ENCODE data around the gene MNX1. TPM values are rescaled to one million over a fixed set of nuclear protein-coding genes. Genes with fewer than 3 reads are reported as not detected.

Gene MNX1
- total RNA-seq, 1 experiment from 2014 or later: 0.28 TPM

- CTCF ChIA-PET: no interaction called here
Observed at GRCh38 chr7:157019718-157020451, 9.4 kb upstream of the MNX1 start.

DNA sequence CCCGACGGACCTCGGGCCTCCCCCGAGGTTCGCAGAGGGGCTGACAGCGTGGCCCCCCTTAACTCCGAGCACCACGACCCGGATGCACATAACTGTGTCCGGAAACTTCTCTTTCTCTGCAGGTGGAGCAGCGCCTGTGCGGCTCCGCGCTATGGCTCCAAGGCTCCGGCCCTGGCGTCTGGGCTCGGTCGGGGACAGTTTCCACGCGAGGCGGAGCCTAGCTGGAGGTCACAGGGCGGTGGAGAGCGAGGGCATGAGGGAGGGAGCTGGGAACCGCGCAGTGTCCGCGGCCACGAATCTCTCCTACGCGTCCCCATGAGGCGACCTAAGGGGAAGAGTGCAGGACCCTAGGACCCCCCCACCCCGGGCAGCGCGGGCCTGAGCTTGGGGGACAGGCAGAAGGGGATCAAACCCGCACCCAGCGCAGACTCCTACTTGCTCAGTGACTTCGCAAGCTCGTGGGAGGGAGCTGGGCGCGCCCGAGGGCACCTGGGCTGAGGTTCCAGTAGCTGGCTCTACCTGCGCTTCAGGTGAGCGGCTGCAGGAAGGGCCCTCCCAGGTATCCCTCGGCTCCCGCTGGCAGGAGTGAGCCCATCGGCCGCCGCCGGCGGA lies 8.6 kb upstream of the MNX1 start:
- BruUV-seq (replicated peaks): no TSS peak
- peaks cover 45% of the 10 kb centered on the region for H3K27me3 ChIP-seq (ENCODE audit: insufficient read depth, low read depth)
- H3K4me1 ChIP-seq (replicated peaks; ENCODE audit: insufficient read depth): no peaks in the 10 kb centered on the region
- no peak overlapping the region for H3K27ac ChIP-seq
- H3K79me2 ChIP-seq (ENCODE audit: low read depth): no peaks in the 10 kb centered on the region
- no peaks in the 10 kb centered on the region for H3K9me2 ChIP-seq (ENCODE audit: insufficient read depth)
- TF ChIP-seq CTCF (conservative IDR thresholded peaks at IDR 0.05) (no peak), EZH2 (IDR thresholded peaks at IDR 0.05; ENCODE audit: low read depth) (no peak)
- ChIA-PET CTCF (no interaction called here), POLR2A (ENCODE audit: unreplicated experiment) (no interaction called here)
- intact Hi-C loops (cut with micrococcal nuclease; ENCODE audit: unreplicated experiment): loop anchor here (10.0 kb wide), 1 partner anchor 116 kb away; the partner anchor contains the start of gene UBE3C
- no peak for DNase-seq
- H2AFZ ChIP-seq: no peak overlapping the region
- no peak overlapping the region for H3K4me2 ChIP-seq
- H3F3A ChIP-seq (ENCODE audit: insufficient read depth, low read depth): no peaks in the 10 kb centered on the region
- H3K4me3 ChIP-seq: no peak overlapping the region
- H3K9me3 ChIP-seq (ENCODE audit: insufficient read depth, low read depth): no peaks in the 10 kb centered on the region
- H4K20me1 ChIP-seq (ENCODE audit: insufficient read depth): no peaks in the 10 kb centered on the region
- no peaks in the 10 kb centered on the region for H3K36me3 ChIP-seq (ENCODE audit: low read depth)

More at GRCh38 chr7:157019718-157020451, 9.4 kb upstream of the MNX1 start:
- no peaks in the 10 kb centered on the region for H3K36me3 ChIP-seq (ENCODE audit: low read depth)
- no peaks in the 10 kb centered on the region for H3K79me2 ChIP-seq (ENCODE audit: low read depth)
- H3F3A ChIP-seq (ENCODE audit: insufficient read depth, low read depth): no peaks in the 10 kb centered on the region
- H2AFZ ChIP-seq: no peak overlapping the region
- BruUV-seq (replicated peaks): no TSS peak
- no peaks in the 10 kb centered on the region for H4K20me1 ChIP-seq (ENCODE audit: insufficient read depth)
- no peak overlapping the region for H3K27ac ChIP-seq
- H3K4me2 ChIP-seq: no peak overlapping the region
- no peak for DNase-seq
- no peaks in the 10 kb centered on the region for H3K9me2 ChIP-seq (ENCODE audit: insufficient read depth)
- no peak overlapping the region for H3K4me3 ChIP-seq
- no peaks in the 10 kb centered on the region for H3K4me1 ChIP-seq (replicated peaks; ENCODE audit: insufficient read depth)
- TF ChIP-seq EZH2 (IDR thresholded peaks at IDR 0.05; ENCODE audit: low read depth) (no peak), CTCF (conservative IDR thresholded peaks at IDR 0.05) (no peak)
- POLR2A ChIA-PET (ENCODE audit: unreplicated experiment): no interaction called here
- intact Hi-C loops (cut with micrococcal nuclease; ENCODE audit: unreplicated experiment): loop anchor here (10.0 kb wide), 1 partner anchor 115 kb away; the partner anchor contains the start of gene UBE3C
- H3K9me3 ChIP-seq (ENCODE audit: insufficient read depth, low read depth): no peaks in the 10 kb centered on the region
- peaks cover 45% of the 10 kb centered on the region for H3K27me3 ChIP-seq (ENCODE audit: insufficient read depth, low read depth)

DNA sequence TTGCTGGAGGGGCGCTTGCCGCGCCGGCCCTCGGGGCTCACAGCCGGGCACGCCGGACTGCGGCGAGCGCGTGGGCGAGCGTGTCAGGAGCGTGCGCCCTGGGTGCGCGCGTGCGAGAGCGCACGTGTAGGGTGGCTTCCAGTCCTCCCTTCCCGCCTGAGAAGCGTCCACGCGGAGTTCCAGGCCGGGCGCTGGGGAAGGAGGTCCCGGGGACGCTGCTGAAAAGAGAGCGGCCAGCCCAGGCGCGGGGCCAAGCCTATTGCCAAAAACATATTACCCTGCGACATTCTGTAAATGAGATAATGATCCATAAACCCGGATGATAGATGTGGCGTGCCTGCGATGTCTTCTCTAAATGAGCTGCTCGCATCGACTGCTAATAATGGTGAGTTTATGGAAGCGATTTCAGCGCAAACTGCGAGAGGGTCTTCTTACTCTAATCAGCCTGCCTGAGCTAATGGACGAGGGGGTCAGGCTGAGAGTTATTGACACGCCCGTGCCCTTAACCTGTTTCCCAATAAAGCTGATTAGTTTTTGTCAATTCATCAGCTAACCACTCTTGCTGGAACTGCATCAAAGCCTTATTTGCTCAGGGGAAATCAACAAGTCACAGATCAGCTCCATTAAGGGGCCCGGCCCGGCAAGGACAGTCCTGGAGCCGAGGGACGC lies 8.0 kb upstream of the MNX1 start:
- intact Hi-C loops (cut with micrococcal nuclease; ENCODE audit: unreplicated experiment): loop anchor here (10.0 kb wide), 1 partner anchor 116 kb away; the partner anchor contains the start of gene UBE3C
- no peaks in the 10 kb centered on the region for H3K4me1 ChIP-seq (replicated peaks; ENCODE audit: insufficient read depth)
- no peaks in the 10 kb centered on the region for H4K20me1 ChIP-seq (ENCODE audit: insufficient read depth)
- BruUV-seq (replicated peaks): no TSS peak
- H2AFZ ChIP-seq: no peak overlapping the region
- DNase-seq: no peak
- H3K9me3 ChIP-seq (ENCODE audit: insufficient read depth, low read depth): no peaks in the 10 kb centered on the region
- CTCF ChIA-PET: no interaction called here
- H3K4me2 ChIP-seq: no peak overlapping the region
- no peaks in the 10 kb centered on the region for H3K9me2 ChIP-seq (ENCODE audit: insufficient read depth)
- TF ChIP-seq CTCF (conservative IDR thresholded peaks at IDR 0.05): no peak
- no peaks in the 10 kb centered on the region for H3K79me2 ChIP-seq (ENCODE audit: low read depth)
- H3K27me3 ChIP-seq (ENCODE audit: insufficient read depth, low read depth): peaks cover 44% of the 10 kb centered on the region
- no peak overlapping the region for H3K4me3 ChIP-seq
- H3K27ac ChIP-seq: no peak overlapping the region
- POLR2A ChIA-PET (ENCODE audit: unreplicated experiment): no interaction called here
- no peaks in the 10 kb centered on the region for H3K36me3 ChIP-seq (ENCODE audit: low read depth)
- H3F3A ChIP-seq (ENCODE audit: insufficient read depth, low read depth): no peaks in the 10 kb centered on the region
